ENCODE data around the gene NDUFB10. TPM values are rescaled to one million over a fixed set of nuclear protein-coding genes. Genes with fewer than 3 reads are reported as not detected.
"Not testable (repeated sequence)": the region's sequence is repeated elsewhere in the genome, so short reads cannot be mapped to it uniquely, and the experiment has no call there.

NDUFB10 gene
- total and polyA plus RNA-seq, 5 donors from 2014 or later = 65.1 to 288 (median 193) TPM

DNA sequence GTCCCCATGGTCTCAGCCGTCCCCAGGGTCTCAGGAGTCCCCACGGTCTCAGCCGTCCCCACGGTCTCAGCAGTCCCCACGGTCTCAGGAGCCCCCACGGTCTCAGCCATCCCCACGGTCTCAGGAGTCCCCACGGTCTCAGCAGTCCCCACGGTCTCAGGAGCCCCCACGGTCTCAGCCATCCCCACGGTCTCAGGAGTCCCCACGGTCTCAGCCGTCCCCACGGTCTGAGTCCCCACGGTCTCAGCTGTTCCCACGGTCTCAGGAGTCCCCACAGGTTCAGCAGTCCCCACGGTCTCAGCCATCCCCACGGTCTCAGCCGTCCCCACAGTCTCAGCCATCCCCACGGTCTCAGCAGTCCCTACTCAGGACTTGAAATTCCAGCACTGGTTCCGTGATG, 39.2 kb upstream of the NDUFB10 start:
- not testable (repeated sequence) for H3K27ac Mint-ChIP-seq; H3K36me3 Mint-ChIP-seq; H3K9me3 Mint-ChIP-seq; ATAC-seq (ENCODE audit: low read depth in 2 of 2); H3K4me3 Mint-ChIP-seq; H3K4me1 Mint-ChIP-seq; H3K9me3 ChIP-seq (ENCODE audit: control insufficient read depth in 2 of 2, low read length in 2 of 2); H3K36me3 ChIP-seq (ENCODE audit: control insufficient read depth, insufficient read depth, low read length); H3K4me3 ChIP-seq (ENCODE audit: low read depth, low read length); DNase-seq; H3K27ac ChIP-seq (ENCODE audit: insufficient read depth, low read length, poor library complexity, severe bottlenecking); H3K27me3 ChIP-seq (ENCODE audit: control insufficient read depth, insufficient read depth, low read length); H3K4me1 ChIP-seq (ENCODE audit: control insufficient read depth, insufficient read depth, low read length, poor library complexity, severe bottlenecking)
- peaks cover 52% of the 10 kb centered on the region for H3K27me3 Mint-ChIP-seq

DNA sequence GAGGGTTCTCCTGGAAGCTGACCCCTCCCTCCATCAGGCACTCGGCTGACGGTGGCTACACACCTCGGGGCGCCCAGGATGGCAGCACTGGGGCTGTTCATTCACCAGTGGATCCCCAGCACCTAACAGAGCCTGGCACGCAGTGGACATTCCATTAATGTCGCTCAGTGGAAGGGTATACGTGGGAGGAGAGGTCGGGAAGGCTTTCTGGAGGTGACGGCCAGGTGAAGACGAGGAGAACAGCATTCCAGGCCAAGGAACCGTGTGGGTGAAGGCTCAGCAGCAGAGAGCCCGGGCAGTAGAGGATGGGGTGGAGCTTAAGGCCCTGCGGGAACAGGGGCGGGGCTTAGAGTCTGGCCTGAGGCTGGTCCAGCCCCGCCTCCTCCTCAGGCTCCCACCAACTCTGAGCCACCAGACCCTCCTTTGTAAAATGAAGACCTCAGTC, 38.6 kb upstream of the NDUFB10 start:
- Histone ChIP-seq H3K27me3 (ENCODE audit: control insufficient read depth, insufficient read depth, low read length) (peaks cover 5% of the 10 kb centered on the region), H3K4me3 (ENCODE audit: low read depth, low read length) (no peak overlapping the region), H3K27ac (ENCODE audit: insufficient read depth, low read length, poor library complexity, severe bottlenecking) (no peak overlapping the region), H3K36me3 (ENCODE audit: control insufficient read depth, insufficient read depth, low read length) (no peaks in the 10 kb centered on the region), H3K9me3 (ENCODE audit: control insufficient read depth in 2 of 2, low read length in 2 of 2) (no peaks in the 10 kb centered on the region), H3K4me1 (ENCODE audit: control insufficient read depth, insufficient read depth, low read length, poor library complexity, severe bottlenecking) (peaks cover 5% of the 10 kb centered on the region)
- Mint-ChIP-seq H3K27me3 (peaks cover 46% of the 10 kb centered on the region), H3K4me1 (peaks cover 0 to 8% (median 3%) of the 10 kb centered on the region in 4 donors), H3K4me3 (no peak overlapping the region), H3K9me3 (peaks cover 0 to 2% (median 0%) of the 10 kb centered on the region in 7 donors), H3K27ac (peak overlapping the region in 1 of 3 donors; percentile 9), H3K36me3 (no peaks in the 10 kb centered on the region)
- ATAC-seq (ENCODE audit: low read depth in 2 of 2) (peak in 1 of 2 donors; percentile 24), DNase-seq (peak in 1 of 3 donors; percentile 23)

DNA sequence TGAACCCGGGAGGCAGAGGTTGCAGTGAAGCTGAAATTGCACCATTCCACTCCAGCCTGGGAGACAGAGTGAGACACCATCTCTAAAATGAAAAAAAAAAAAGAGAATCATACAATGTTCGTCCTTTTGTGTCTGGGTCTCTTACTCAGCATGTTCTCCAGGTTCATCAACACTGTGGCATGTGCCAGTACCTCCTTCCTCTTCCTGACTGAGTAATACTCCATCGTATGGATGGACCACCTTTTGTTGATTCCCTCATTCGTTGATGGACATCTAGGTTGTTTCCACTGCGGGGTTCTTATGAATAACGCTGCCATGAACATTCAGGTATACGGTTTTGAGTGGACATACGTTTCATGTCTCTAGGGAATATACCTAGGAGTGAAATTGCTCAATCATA, 37.0 kb upstream of the NDUFB10 start:
- Mint-ChIP-seq H3K4me1 (peaks cover 0 to 6% (median 3%) of the 10 kb centered on the region in 4 donors), H3K27me3 (peaks cover 43% of the 10 kb centered on the region), H3K27ac (no peak overlapping the region)

DNA sequence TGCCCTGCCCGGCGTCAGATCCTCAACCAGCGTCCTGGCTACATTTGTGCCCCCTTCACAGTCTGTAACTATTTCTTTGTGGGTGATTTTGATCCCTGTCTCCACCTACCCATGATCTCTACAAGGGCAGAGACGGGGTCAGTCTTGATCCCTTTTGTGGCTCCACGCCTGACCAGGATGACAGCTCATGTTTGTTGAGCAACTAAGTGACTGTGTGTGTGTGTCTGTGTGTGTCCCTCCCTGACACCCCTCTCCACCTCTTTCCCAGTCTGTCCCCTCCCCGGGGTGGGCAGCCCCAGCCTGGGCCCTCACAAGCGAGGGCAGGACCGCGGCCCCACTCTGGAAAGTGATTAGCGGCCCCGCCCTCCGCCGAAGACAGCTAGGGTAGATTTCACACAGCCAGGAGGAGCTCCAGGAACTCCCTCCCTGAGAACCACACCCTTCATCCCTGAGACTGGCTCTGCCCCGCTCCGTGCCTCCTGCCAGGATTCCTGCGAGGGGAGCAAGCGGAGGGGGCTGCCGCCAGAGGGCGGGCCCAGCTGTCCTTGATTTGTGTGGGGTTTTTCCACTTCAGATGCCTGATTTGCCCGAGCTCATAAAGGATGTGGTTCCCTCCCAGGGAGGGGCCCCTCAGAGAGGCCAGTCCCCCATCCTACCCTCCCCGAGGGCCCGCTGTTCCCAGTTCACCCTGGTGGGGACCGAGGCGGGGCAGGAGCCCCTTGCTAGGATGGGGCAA, 35.9 kb upstream of the NDUFB10 start:
- Mint-ChIP-seq H3K27me3 (peaks cover 41% of the 10 kb centered on the region), H3K36me3 (no peaks in the 10 kb centered on the region), H3K4me1 (peaks cover 0 to 8% (median 3%) of the 10 kb centered on the region in 4 donors), H3K9me3 (peaks cover 0 to 2% (median 0%) of the 10 kb centered on the region in 7 donors), H3K4me3 (no peak overlapping the region), H3K27ac (no peak overlapping the region)
- H3K4me3 ChIP-seq (ENCODE audit: low read depth, low read length) = no peak overlapping the region
- no peak overlapping the region for H3K27ac ChIP-seq (ENCODE audit: insufficient read depth, low read length, poor library complexity, severe bottlenecking)
- peak in 1 of 2 donors; percentile 17 for ATAC-seq (ENCODE audit: low read depth in 2 of 2)
- DNase-seq = no peak
- H3K4me1 ChIP-seq (ENCODE audit: control insufficient read depth, insufficient read depth, low read length, poor library complexity, severe bottlenecking) = peaks cover 5% of the 10 kb centered on the region
- H3K27me3 ChIP-seq (ENCODE audit: control insufficient read depth, insufficient read depth, low read length) = peaks cover 5% of the 10 kb centered on the region
- no peaks in the 10 kb centered on the region for H3K9me3 ChIP-seq (ENCODE audit: control insufficient read depth in 2 of 2, low read length in 2 of 2)
- no peaks in the 10 kb centered on the region for H3K36me3 ChIP-seq (ENCODE audit: control insufficient read depth, insufficient read depth, low read length)

More for the DNA sequence above, 37.0 kb upstream of the NDUFB10 start:
- ATAC-seq (ENCODE audit: low read depth in 2 of 2) (no peak), DNase-seq (no peak)
- H3K27me3 ChIP-seq (ENCODE audit: control insufficient read depth, insufficient read depth, low read length) = peaks cover 5% of the 10 kb centered on the region
- peaks cover 5% of the 10 kb centered on the region for H3K4me1 ChIP-seq (ENCODE audit: control insufficient read depth, insufficient read depth, low read length, poor library complexity, severe bottlenecking)
- no peaks in the 10 kb centered on the region for H3K36me3 Mint-ChIP-seq
- no peak overlapping the region for H3K27ac ChIP-seq (ENCODE audit: insufficient read depth, low read length, poor library complexity, severe bottlenecking)
- no peak overlapping the region for H3K4me3 ChIP-seq (ENCODE audit: low read depth, low read length)
- no peaks in the 10 kb centered on the region for H3K9me3 ChIP-seq (ENCODE audit: control insufficient read depth in 2 of 2, low read length in 2 of 2)
- no peaks in the 10 kb centered on the region for H3K36me3 ChIP-seq (ENCODE audit: control insufficient read depth, insufficient read depth, low read length)
- H3K9me3 Mint-ChIP-seq = peaks cover 0 to 2% (median 0%) of the 10 kb centered on the region in 7 donors
- no peak overlapping the region for H3K4me3 Mint-ChIP-seq

DNA sequence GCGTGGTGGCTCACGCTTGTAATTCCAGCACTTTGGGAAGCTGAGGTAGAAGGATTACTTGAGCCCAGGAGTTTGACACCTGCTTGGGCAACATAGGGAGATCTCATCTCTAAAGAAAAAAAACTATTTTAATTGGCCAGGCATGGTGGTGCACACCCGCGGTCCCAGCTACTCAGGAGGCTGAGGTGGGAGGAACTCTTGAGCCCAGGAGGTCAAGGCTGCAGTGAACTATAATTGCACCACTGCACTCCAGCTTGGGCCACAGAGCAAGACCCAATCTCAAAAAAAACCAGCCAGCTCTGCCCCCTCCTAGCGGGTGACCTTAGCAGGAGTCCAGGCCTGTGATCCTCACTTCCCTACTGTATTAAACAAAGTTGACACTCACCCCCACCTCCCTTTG, 35.2 kb upstream of the NDUFB10 start:
- peaks cover 0 to 10% (median 3%) of the 10 kb centered on the region in 4 donors for H3K4me1 Mint-ChIP-seq
- no peak overlapping the region for H3K4me3 ChIP-seq (ENCODE audit: low read depth, low read length)
- H3K27me3 ChIP-seq (ENCODE audit: control insufficient read depth, insufficient read depth, low read length) = peaks cover 5% of the 10 kb centered on the region

DNA sequence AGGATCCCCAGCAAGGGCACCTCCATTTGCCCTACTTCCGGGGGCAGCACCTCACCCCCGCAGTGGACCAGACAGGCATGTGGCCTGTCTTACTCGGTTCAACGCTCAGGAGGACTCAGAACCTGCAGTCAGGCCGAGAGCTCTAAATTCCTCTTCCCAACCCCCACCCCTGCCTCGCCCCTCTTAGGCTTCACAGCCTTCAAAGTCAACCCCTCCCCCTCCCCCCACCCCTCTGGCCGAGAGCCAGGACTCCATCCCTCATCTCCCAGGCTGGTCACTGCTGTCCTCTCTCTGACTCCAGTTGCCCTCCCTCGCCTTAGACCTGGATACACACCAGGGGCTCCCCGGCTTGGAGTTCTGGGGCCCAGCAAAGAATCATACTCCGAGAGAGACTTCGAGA, 33.1 kb upstream of the NDUFB10 start:
- Mint-ChIP-seq H3K27ac (no peak overlapping the region), H3K9me3 (no peaks in the 10 kb centered on the region), H3K36me3 (no peaks in the 10 kb centered on the region), H3K27me3 (peaks cover 27% of the 10 kb centered on the region), H3K4me1 (peaks cover 0 to 6% (median under 1%) of the 10 kb centered on the region in 4 donors), H3K4me3 (no peak overlapping the region)
- H3K9me3 ChIP-seq (ENCODE audit: control insufficient read depth in 2 of 2, low read length in 2 of 2) = no peaks in the 10 kb centered on the region
- H3K27ac ChIP-seq (ENCODE audit: insufficient read depth, low read length, poor library complexity, severe bottlenecking) = no peak overlapping the region
- DNase-seq (no peak), ATAC-seq (ENCODE audit: low read depth in 2 of 2) (no peak)
- no peak overlapping the region for H3K4me3 ChIP-seq (ENCODE audit: low read depth, low read length)
- no peaks in the 10 kb centered on the region for H3K36me3 ChIP-seq (ENCODE audit: control insufficient read depth, insufficient read depth, low read length)
- peaks cover 5% of the 10 kb centered on the region for H3K27me3 ChIP-seq (ENCODE audit: control insufficient read depth, insufficient read depth, low read length)
- H3K4me1 ChIP-seq (ENCODE audit: control insufficient read depth, insufficient read depth, low read length, poor library complexity, severe bottlenecking) = peaks cover 17% of the 10 kb centered on the region

More for the DNA sequence above, 35.2 kb upstream of the NDUFB10 start:
- peaks cover 0 to 2% (median 0%) of the 10 kb centered on the region in 7 donors for H3K9me3 Mint-ChIP-seq
- H3K27ac ChIP-seq (ENCODE audit: insufficient read depth, low read length, poor library complexity, severe bottlenecking) = no peak overlapping the region
- peaks cover 37% of the 10 kb centered on the region for H3K27me3 Mint-ChIP-seq
- DNase-seq (no peak), ATAC-seq (ENCODE audit: low read depth in 2 of 2) (no peak)
- H3K9me3 ChIP-seq (ENCODE audit: control insufficient read depth in 2 of 2, low read length in 2 of 2) = no peaks in the 10 kb centered on the region
- H3K36me3 ChIP-seq (ENCODE audit: control insufficient read depth, insufficient read depth, low read length) = no peaks in the 10 kb centered on the region
- H3K27ac Mint-ChIP-seq = no peak overlapping the region
- no peaks in the 10 kb centered on the region for H3K36me3 Mint-ChIP-seq
- no peak overlapping the region for H3K4me3 Mint-ChIP-seq
- peaks cover 6% of the 10 kb centered on the region for H3K4me1 ChIP-seq (ENCODE audit: control insufficient read depth, insufficient read depth, low read length, poor library complexity, severe bottlenecking)

DNA sequence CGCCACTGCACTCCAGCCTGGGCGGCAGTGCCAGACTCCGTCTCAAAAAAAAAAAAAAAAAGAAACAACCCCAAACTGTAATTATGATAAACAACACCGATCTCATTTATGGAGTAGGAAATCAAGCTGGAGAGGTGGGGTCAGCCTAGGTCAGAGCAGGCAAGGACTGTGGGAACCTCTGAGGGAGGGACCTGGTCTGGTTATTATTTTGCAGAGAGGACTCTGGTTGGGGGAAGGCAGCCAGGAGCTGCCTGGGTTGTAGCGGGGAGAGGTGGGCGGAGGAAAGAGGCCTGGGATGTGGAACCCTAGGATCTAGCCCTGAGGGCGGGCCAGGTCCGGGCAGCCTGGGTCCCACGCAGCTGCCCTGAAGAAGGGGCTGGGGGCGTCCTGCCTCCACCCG, 30.2 kb upstream of the NDUFB10 start:
- Mint-ChIP-seq H3K27me3 (peaks cover 9% of the 10 kb centered on the region), H3K9me3 (no peaks in the 10 kb centered on the region), H3K27ac (no peak overlapping the region), H3K36me3 (no peaks in the 10 kb centered on the region), H3K4me3 (peak overlapping the region in 3 of 4 donors; percentile 52 to 87 (median 79)), H3K4me1 (peaks cover 0 to 6% (median 0%) of the 10 kb centered on the region in 4 donors)
- Histone ChIP-seq H3K36me3 (ENCODE audit: control insufficient read depth, insufficient read depth, low read length) (no peaks in the 10 kb centered on the region), H3K27me3 (ENCODE audit: control insufficient read depth, insufficient read depth, low read length) (no peaks in the 10 kb centered on the region), H3K4me3 (ENCODE audit: low read depth, low read length) (no peak overlapping the region), H3K27ac (ENCODE audit: insufficient read depth, low read length, poor library complexity, severe bottlenecking) (no peak overlapping the region), H3K4me1 (ENCODE audit: control insufficient read depth, insufficient read depth, low read length, poor library complexity, severe bottlenecking) (peaks cover 12% of the 10 kb centered on the region), H3K9me3 (ENCODE audit: control insufficient read depth in 2 of 2, low read length in 2 of 2) (no peaks in the 10 kb centered on the region)
- ATAC-seq (ENCODE audit: low read depth in 2 of 2) = peak in 1 of 2 donors; percentile 4
- DNase-seq = no peak
